GM12891 (cell line): ENCODE results near the gene ACOT9.
A peak's percentile ranks its signal among the peaks of the same experiment; 100 is the strongest.
"Not testable (repeated sequence)": the region's sequence is repeated elsewhere in the genome, so short reads cannot be mapped to it uniquely, and the experiment has no call there.

Experiments used
- DNase-seq: peaks from one replicate; pipeline ENCODE4 v3.0.0; 2011; ENCODE audit warnings: low spot score; ENCODE audit not compliant: insufficient read length
- FAIRE-seq: peaks from 2 replicates; lab custom pipeline; 2011; peaks lifted over from hg19 to GRCh38; lab: Jason Lieb, UNC
- PAX5 ChIP-seq: IDR thresholded peaks from 2 replicates; pipeline ENCODE4 v1.6.1; 2011; ENCODE audit warnings: low read length, moderate library complexity, mild to moderate bottlenecking; ENCODE audit not compliant: insufficient read depth, severe bottlenecking
- POLR2A ChIP-seq: IDR thresholded peaks from 2 replicates; pipeline ENCODE4 v1.6.1; 2011; ENCODE audit warnings: low read depth, low read length, control low read depth
- POLR2AphosphoS5 ChIP-seq: IDR thresholded peaks from 2 replicates; pipeline ENCODE4 v1.6.1; 2011; ENCODE audit warnings: low read depth, low read length, control low read depth
- POU2F2 ChIP-seq: IDR thresholded peaks from 2 replicates; pipeline ENCODE4 v1.6.1; 2011; ENCODE audit warnings: low read depth, mild to moderate bottlenecking, control low read depth, low read length, moderate library complexity
- SPI1 ChIP-seq: IDR thresholded peaks from 2 replicates; pipeline ENCODE4 v1.6.1; 2011; ENCODE audit warnings: low read depth, low read length, control low read depth
- TAF1 ChIP-seq: IDR thresholded peaks from 2 replicates; pipeline ENCODE4 v1.6.1; 2011; ENCODE audit warnings: low read depth, low read length, control low read depth

The ACOT9 gene

GRCh38 chrX:23666282-23666681 is 76.8 kb downstream of the ACOT9 start:
- no peak for FAIRE-seq
- TF ChIP-seq POU2F2 (no peak), PAX5 (no peak), SPI1 (no peak), POLR2AphosphoS5 (no peak), TAF1 (no peak), POLR2A (no peak)
- no peak for DNase-seq

DNA sequence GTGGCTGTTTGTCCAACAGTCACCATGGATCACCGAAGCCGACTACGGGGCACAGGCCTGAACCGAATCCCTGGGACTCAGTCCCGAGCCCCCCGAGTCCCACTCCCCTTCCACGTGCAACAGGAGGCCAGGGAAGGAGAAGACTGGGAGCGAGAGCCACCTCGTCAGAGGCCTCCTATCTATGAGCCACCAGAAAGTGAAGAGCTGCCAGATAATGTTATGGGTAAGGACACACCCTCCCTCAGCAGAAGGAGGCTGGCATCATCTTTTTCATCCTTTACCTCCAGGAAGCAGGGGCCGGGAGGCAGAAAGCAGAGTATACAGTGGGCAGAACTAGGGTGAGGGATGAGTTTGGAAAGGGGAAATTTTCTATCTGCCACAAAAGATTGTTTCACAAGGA is 78.6 kb downstream of the ACOT9 start:
- no peak for TF ChIP-seq POLR2AphosphoS5
- no peak for TF ChIP-seq POLR2A
- TF ChIP-seq SPI1 = no peak
- TF ChIP-seq POU2F2 = no peak
- TF ChIP-seq PAX5 = no peak
- no peak for TF ChIP-seq TAF1
- DNase-seq (no peak), FAIRE-seq (no peak)

DNA sequence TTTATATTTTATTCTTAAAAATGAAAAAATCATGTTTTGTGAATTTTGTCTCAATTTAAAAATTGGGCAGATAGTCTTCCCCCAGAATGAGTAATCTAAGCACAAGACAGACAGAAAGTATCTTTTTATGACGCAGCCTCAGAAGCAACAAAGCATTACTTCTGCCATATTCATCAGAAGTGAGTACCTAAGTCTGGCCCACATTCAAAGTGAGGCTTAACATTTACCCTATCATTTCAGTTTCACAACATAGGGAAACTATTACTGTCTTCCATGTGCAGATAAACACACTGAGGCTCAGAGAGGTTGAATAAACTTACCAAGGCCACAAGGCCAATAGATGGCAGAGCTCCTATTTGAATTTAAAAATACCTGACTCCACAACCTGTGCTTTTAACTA is 80.2 kb downstream of the ACOT9 start:
- DNase-seq (peak; percentile 17), FAIRE-seq (no peak)
- no peak for TF ChIP-seq POU2F2
- TF ChIP-seq POLR2AphosphoS5 = no peak
- no peak for TF ChIP-seq TAF1
- TF ChIP-seq POLR2A = no peak
- no peak for TF ChIP-seq SPI1
- no peak for TF ChIP-seq PAX5

DNA sequence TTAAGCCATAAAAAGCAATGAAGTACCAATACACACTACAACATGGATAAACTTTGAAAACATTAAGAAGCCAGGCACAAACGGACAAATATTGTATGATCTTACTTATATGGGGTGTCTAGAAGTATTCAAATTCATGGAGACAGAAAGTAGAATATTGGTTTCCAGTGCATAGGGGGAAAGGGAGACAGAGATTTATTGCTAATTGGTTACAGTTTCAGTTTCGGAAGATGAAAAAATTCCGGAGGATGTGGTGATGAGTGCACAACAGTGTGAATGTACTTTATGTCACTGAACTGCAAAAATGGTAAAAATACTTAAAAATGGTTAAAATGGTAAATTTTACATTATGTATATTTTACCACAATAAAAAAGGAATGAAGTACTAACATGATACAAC is 80.9 kb downstream of the ACOT9 start:
- DNase-seq (no peak), FAIRE-seq (no peak)
- TF ChIP-seq TAF1 (no peak), PAX5 (no peak), SPI1 (no peak), POLR2A (no peak), POU2F2 (no peak), POLR2AphosphoS5 (no peak)

DNA sequence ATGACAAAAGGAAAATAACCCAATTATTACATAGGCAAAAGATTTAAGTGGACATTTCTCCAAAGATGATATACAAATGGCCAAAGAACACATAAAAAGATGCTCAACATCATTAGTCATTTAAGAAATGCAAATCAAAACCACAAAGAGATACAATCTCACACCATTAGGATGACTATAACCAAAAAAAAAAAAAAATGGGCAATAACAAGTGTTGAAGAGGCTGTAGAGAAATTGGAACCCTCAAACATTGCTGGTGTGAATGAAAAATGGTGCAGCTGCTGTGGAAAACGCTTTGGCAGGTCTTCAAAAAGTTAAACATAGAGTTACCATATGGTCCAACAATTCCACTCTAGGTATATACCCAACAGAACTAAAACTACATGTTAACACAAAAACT is 81.4 kb downstream of the ACOT9 start:
- FAIRE-seq (no peak), DNase-seq (no peak)
- TF ChIP-seq SPI1 = no peak
- TF ChIP-seq POLR2AphosphoS5 = no peak
- TF ChIP-seq POU2F2 = no peak
- TF ChIP-seq TAF1 = no peak
- TF ChIP-seq PAX5 = no peak
- TF ChIP-seq POLR2A = no peak

GRCh38 chrX:23660766-23661132 is 82.3 kb downstream of the ACOT9 start:
- DNase-seq (no peak), FAIRE-seq (no peak)
- TF ChIP-seq TAF1 = no peak
- no peak for TF ChIP-seq POLR2AphosphoS5
- no peak for TF ChIP-seq POU2F2
- TF ChIP-seq PAX5 = no peak
- TF ChIP-seq POLR2A = no peak
- no peak for TF ChIP-seq SPI1

- FAIRE-seq, DNase-seq: not testable (repeated sequence)
These were observed 82.9 kb downstream of the ACOT9 start for GRCh38 chrX:23660083-23660765.

DNA sequence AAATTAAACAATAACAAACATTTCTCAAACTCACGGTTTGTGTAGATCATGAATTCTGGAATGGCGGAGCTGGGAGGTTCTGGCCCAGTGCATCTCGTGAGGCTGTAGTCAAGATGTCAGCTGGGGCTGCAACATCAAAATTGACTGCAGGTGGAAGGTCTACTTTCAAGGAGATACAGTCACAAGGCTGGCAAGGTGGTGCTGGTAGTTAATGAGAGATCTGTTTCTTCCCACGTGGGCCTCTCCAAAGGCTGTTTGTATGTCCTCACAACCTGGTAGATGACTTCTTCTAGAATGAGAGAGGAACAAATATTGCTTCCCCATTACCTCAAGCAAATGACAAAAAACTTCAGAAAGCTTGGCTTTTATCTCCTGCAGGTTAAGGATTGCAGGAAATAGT is 83.7 kb downstream of the ACOT9 start:
- DNase-seq (no peak), FAIRE-seq (no peak)
- TF ChIP-seq POLR2A (no peak), PAX5 (no peak), SPI1 (no peak), TAF1 (no peak), POLR2AphosphoS5 (no peak), POU2F2 (no peak)

GRCh38 chrX:23656684-23657083 is 86.4 kb downstream of the ACOT9 start:
- TF ChIP-seq POLR2AphosphoS5 (no peak), SPI1 (no peak), PAX5 (no peak), POLR2A (no peak), TAF1 (no peak), POU2F2 (no peak)
- DNase-seq = no peak
- no peak for FAIRE-seq

GRCh38 chrX:23656091-23656490 is 87.0 kb downstream of the ACOT9 start:
- no peak for DNase-seq
- FAIRE-seq = no peak

More at GRCh38 chrX:23656091-23656490, 87.0 kb downstream of the ACOT9 start:
- TF ChIP-seq TAF1 (no peak), POU2F2 (no peak), POLR2AphosphoS5 (no peak), POLR2A (no peak), SPI1 (no peak), PAX5 (no peak)
